Measurements from ENCODE around the gene CCT5.

GRCh38 chr5:10209004-10209403 lies 41.1 kb upstream of the CCT5 start:
- TF ChIP-seq, protein P1, sequence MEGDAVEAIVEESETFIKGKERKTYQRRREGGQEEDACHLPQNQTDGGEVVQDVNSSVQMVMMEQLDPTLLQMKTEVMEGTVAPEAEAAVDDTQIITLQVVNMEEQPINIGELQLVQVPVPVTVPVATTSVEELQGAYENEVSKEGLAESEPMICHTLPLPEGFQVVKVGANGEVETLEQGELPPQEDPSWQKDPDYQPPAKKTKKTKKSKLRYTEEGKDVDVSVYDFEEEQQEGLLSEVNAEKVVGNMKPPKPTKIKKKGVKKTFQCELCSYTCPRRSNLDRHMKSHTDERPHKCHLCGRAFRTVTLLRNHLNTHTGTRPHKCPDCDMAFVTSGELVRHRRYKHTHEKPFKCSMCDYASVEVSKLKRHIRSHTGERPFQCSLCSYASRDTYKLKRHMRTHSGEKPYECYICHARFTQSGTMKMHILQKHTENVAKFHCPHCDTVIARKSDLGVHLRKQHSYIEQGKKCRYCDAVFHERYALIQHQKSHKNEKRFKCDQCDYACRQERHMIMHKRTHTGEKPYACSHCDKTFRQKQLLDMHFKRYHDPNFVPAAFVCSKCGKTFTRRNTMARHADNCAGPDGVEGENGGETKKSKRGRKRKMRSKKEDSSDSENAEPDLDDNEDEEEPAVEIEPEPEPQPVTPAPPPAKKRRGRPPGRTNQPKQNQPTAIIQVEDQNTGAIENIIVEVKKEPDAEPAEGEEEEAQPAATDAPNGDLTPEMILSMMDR (IDR thresholded peaks at IDR 0.05): no peak
- no peak for TF ChIP-seq POLR2AphosphoS5 (IDR thresholded peaks at IDR 0.05)
